ENCODE results near the gene BICD2.

Gene BICD2

DNA sequence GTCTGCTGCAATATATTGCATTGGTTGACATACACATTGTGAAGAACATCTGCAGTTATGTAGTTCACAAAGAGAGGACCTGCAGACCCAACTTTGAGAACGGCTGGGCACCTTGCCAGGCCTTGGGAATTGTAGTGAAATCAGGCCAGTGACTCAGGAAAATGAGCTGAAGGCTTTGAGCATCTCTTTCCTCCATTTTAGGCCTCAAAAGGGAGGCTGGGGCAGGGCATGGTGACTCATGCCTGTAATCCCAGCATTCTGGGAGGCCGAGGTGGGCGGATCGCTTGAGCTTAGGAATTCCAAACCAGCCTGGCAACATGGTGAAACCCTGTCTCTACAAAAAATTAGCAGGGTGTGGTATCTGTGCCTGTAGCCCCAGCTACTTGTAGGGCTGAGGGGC, 93.3 kb downstream of the BICD2 start:
- H3K4me2 ChIP-seq (ENCODE audit: insufficient read depth, low read length, poor library complexity, severe bottlenecking): no peak overlapping the region
- no peak overlapping the region for H3K18ac ChIP-seq (ENCODE audit: low read length)
- H3K4ac ChIP-seq (ENCODE audit: low read length): no peak overlapping the region
- peaks cover 2 to 10% of the 10 kb centered on the region in 2 donors for H3K36me3 ChIP-seq (replicated peaks in 1 of 2; ENCODE audit: control insufficient read depth in 2 of 2, insufficient read depth in 2 of 2, low read length in 2 of 2)
- H2AK5ac ChIP-seq (ENCODE audit: low read depth, low read length): no peak overlapping the region
- no peak overlapping the region for H2BK120ac ChIP-seq (ENCODE audit: low read depth, low read length)
- no peak overlapping the region for H4K8ac ChIP-seq (ENCODE audit: low read depth, low read length)
- H3K4me3 ChIP-seq (ENCODE audit: low read length in 2 of 2): peak overlapping the region in 1 of 2 donors; percentile 93
- no peak overlapping the region for H4K91ac ChIP-seq (ENCODE audit: low read depth, low read length, poor library complexity)
- no peak overlapping the region for H3K14ac ChIP-seq (ENCODE audit: low read length)
- WGBS, 2 donors (ENCODE audit: extremely low coverage in 2 of 2, insufficient read length in 2 of 2, insufficient replicate concordance in 1 of 2): no CpG with 5 or more reads among the region's 4 CpGs
- H3K4me1 ChIP-seq (ENCODE audit: control insufficient read depth in 2 of 2, insufficient read depth in 1 of 2, low read depth in 1 of 2, low read length in 2 of 2): peaks cover 7 to 9% of the 10 kb centered on the region in 2 donors
- DNase-seq (ENCODE audit: low spot score): no peak
- H3K9me3 ChIP-seq (replicated peaks in 1 of 2; ENCODE audit: control insufficient read depth in 2 of 2, insufficient read depth in 1 of 2, low read depth in 1 of 2, low read length in 2 of 2): no peaks in the 10 kb centered on the region
- H3K27ac ChIP-seq (replicated peaks; ENCODE audit: low read length): no peak overlapping the region
- no peak overlapping the region for H3K23ac ChIP-seq (ENCODE audit: low read depth, low read length, poor library complexity)
- peaks cover 7% of the 10 kb centered on the region for H3K79me1 ChIP-seq (ENCODE audit: low read depth, low read length)
- H2BK12ac ChIP-seq (ENCODE audit: low read length): no peak overlapping the region
- no peaks in the 10 kb centered on the region for H3K27me3 ChIP-seq (ENCODE audit: control insufficient read depth in 3 of 3, insufficient read depth in 3 of 3, low read depth in 1 of 3, low read length in 3 of 3)
- H2BK15ac ChIP-seq (ENCODE audit: low read length): no peak overlapping the region
- no peak overlapping the region for H2AFZ ChIP-seq (ENCODE audit: low read length)
- H2BK5ac ChIP-seq (ENCODE audit: low read length): no peak overlapping the region
- H3K9ac ChIP-seq (ENCODE audit: low read depth, low read length, poor library complexity): no peak overlapping the region

- H3K4ac ChIP-seq (ENCODE audit: low read length): no peak within 1 kb of the TSS
- H3K9ac ChIP-seq (ENCODE audit: low read depth, low read length, poor library complexity): peak within 1 kb of the TSS; percentile 88
- peaks cover 11% of the 10 kb centered on the region for H3K79me1 ChIP-seq (ENCODE audit: low read depth, low read length)
- peak within 1 kb of the TSS; percentile 0 for H3K27ac ChIP-seq (replicated peaks; ENCODE audit: low read length)
- peak within 1 kb of the TSS; percentile 31 for H2BK15ac ChIP-seq (ENCODE audit: low read length)
- no peak within 1 kb of the TSS for H2BK120ac ChIP-seq (ENCODE audit: low read depth, low read length)
- peak within 1 kb of the TSS; percentile 86 for H2AK5ac ChIP-seq (ENCODE audit: low read depth, low read length)
- DNase-seq (ENCODE audit: low spot score): peak; percentile 95
- H3K36me3 ChIP-seq (replicated peaks in 1 of 2; ENCODE audit: control insufficient read depth in 2 of 2, insufficient read depth in 2 of 2, low read length in 2 of 2): peaks cover 2 to 13% of the 10 kb centered on the region in 2 donors
- H4K8ac ChIP-seq (ENCODE audit: low read depth, low read length): no peak within 1 kb of the TSS
- H3K27me3 ChIP-seq (ENCODE audit: control insufficient read depth in 3 of 3, insufficient read depth in 3 of 3, low read depth in 1 of 3, low read length in 3 of 3): no peaks in the 10 kb centered on the region
- WGBS, 2 donors (ENCODE audit: extremely low coverage in 2 of 2, insufficient read length in 2 of 2, insufficient replicate concordance in 1 of 2): no CpG with 5 or more reads among the region's 75 CpGs
- H3K23ac ChIP-seq (ENCODE audit: low read depth, low read length, poor library complexity): peak within 1 kb of the TSS; percentile 87
- H3K4me2 ChIP-seq (ENCODE audit: insufficient read depth, low read length, poor library complexity, severe bottlenecking): peak within 1 kb of the TSS; percentile 90
- H3K4me3 ChIP-seq (ENCODE audit: low read length in 2 of 2): peak within 1 kb of the TSS; percentile 93 to 98
- no peak within 1 kb of the TSS for H4K91ac ChIP-seq (ENCODE audit: low read depth, low read length, poor library complexity)
- H3K14ac ChIP-seq (ENCODE audit: low read length): no peak within 1 kb of the TSS
- peaks cover 8 to 9% of the 10 kb centered on the region in 2 donors for H3K4me1 ChIP-seq (ENCODE audit: control insufficient read depth in 2 of 2, insufficient read depth in 1 of 2, low read depth in 1 of 2, low read length in 2 of 2)
- H3K9me3 ChIP-seq (replicated peaks in 1 of 2; ENCODE audit: control insufficient read depth in 2 of 2, insufficient read depth in 1 of 2, low read depth in 1 of 2, low read length in 2 of 2): no peaks in the 10 kb centered on the region
- peak within 1 kb of the TSS; percentile 88 for H3K18ac ChIP-seq (ENCODE audit: low read length)
- peak within 1 kb of the TSS; percentile 93 for H2AFZ ChIP-seq (ENCODE audit: low read length)
- H2BK5ac ChIP-seq (ENCODE audit: low read length): peak within 1 kb of the TSS; percentile 44
- no peak within 1 kb of the TSS for H2BK12ac ChIP-seq (ENCODE audit: low read length)
Measured at GRCh38 chr9:92669890-92670708, 94.5 kb downstream of the BICD2 start, which contains the start of gene IPPK. Gene IPPK (minus strand): TSS chr9:92670131. CDS start chr9:92669988, 143 bp downstream.

- no peak overlapping the region for H4K8ac ChIP-seq (ENCODE audit: low read depth, low read length)
- peak overlapping the region; percentile 90 for H3K4me2 ChIP-seq (ENCODE audit: insufficient read depth, low read length, poor library complexity, severe bottlenecking)
- no peak overlapping the region for H3K14ac ChIP-seq (ENCODE audit: low read length)
- no CpG with 5 or more reads among the region's 29 CpGs for WGBS, 2 donors (ENCODE audit: extremely low coverage in 2 of 2, insufficient read length in 2 of 2, insufficient replicate concordance in 1 of 2)
- peak overlapping the region; percentile 87 for H3K23ac ChIP-seq (ENCODE audit: low read depth, low read length, poor library complexity)
- no peaks in the 10 kb centered on the region for H3K27me3 ChIP-seq (ENCODE audit: control insufficient read depth in 3 of 3, insufficient read depth in 3 of 3, low read depth in 1 of 3, low read length in 3 of 3)
- no peak overlapping the region for H4K91ac ChIP-seq (ENCODE audit: low read depth, low read length, poor library complexity)
- no peak overlapping the region for H2BK12ac ChIP-seq (ENCODE audit: low read length)
- peak overlapping the region; percentile 44 for H2BK5ac ChIP-seq (ENCODE audit: low read length)
- H3K79me1 ChIP-seq (ENCODE audit: low read depth, low read length): peaks cover 11% of the 10 kb centered on the region
- H3K27ac ChIP-seq (replicated peaks; ENCODE audit: low read length): no peak overlapping the region
- peaks cover 14% of the 10 kb centered on the region in 2 donors for H3K4me1 ChIP-seq (ENCODE audit: control insufficient read depth in 2 of 2, insufficient read depth in 1 of 2, low read depth in 1 of 2, low read length in 2 of 2)
- no peaks in the 10 kb centered on the region for H3K9me3 ChIP-seq (replicated peaks in 1 of 2; ENCODE audit: control insufficient read depth in 2 of 2, insufficient read depth in 1 of 2, low read depth in 1 of 2, low read length in 2 of 2)
- H2BK15ac ChIP-seq (ENCODE audit: low read length): peak overlapping the region; percentile 31
- H3K18ac ChIP-seq (ENCODE audit: low read length): peak overlapping the region; percentile 70
- peaks cover 2 to 13% of the 10 kb centered on the region in 2 donors for H3K36me3 ChIP-seq (replicated peaks in 1 of 2; ENCODE audit: control insufficient read depth in 2 of 2, insufficient read depth in 2 of 2, low read length in 2 of 2)
- peak overlapping the region; percentile 86 for H2AK5ac ChIP-seq (ENCODE audit: low read depth, low read length)
- peak overlapping the region; percentile 93 for H2AFZ ChIP-seq (ENCODE audit: low read length)
- peak overlapping the region; percentile 93 to 98 for H3K4me3 ChIP-seq (ENCODE audit: low read length in 2 of 2)
- H2BK120ac ChIP-seq (ENCODE audit: low read depth, low read length): no peak overlapping the region
- no peak for DNase-seq (ENCODE audit: low spot score)
- H3K9ac ChIP-seq (ENCODE audit: low read depth, low read length, poor library complexity): peak overlapping the region; percentile 88
- H3K4ac ChIP-seq (ENCODE audit: low read length): no peak overlapping the region
Measured at GRCh38 chr9:92669527-92669889, 95.1 kb downstream of the BICD2 start.

DNA sequence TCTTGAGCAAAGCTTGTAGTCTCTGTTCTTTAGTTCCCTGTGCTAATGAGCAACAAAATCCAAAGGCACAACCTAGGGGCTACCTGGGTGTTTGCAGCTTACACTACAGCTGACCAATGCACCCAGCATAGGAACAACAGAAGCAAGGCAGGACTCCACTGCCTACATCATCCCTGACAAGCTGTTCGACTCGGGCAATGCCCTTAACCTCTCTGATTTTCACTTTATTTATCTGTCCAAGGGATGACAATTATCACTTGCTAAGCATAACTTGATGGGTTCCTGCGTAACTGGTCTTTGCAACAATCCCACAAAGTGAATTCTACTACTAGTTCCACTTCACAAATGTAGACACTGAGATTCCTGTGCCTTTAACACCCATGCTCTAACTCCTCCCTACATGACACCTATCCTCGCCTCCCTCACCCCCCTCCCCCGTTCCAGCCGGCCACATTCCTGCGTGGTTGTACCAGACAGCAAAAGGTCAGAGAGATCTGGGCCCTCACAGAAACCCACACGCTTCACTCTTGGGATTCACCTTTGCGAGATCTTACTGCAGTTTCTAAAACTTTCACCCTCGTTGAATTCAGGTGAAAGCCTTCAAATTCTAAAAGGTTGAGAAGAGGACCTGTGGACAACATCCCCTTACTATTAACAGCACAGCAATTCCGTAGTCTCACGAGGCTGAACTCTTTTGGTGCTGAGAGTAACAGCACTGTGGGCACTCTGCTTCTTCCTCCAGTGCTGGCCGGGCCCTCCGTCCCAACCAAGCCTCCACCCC, 95.7 kb downstream of the BICD2 start:
- Histone ChIP-seq H3K4me2 (ENCODE audit: insufficient read depth, low read length, poor library complexity, severe bottlenecking) (peak overlapping the region; percentile 90), H3K14ac (ENCODE audit: low read length) (no peak overlapping the region), H3K27me3 (ENCODE audit: control insufficient read depth in 3 of 3, insufficient read depth in 3 of 3, low read depth in 1 of 3, low read length in 3 of 3) (no peaks in the 10 kb centered on the region), H2BK120ac (ENCODE audit: low read depth, low read length) (no peak overlapping the region), H3K27ac (replicated peaks; ENCODE audit: low read length) (no peak overlapping the region), H3K4me3 (ENCODE audit: low read length in 2 of 2) (peak overlapping the region; percentile 93 to 98), H3K36me3 (replicated peaks in 1 of 2; ENCODE audit: control insufficient read depth in 2 of 2, insufficient read depth in 2 of 2, low read length in 2 of 2) (peaks cover 2 to 13% of the 10 kb centered on the region in 2 donors), H3K4me1 (ENCODE audit: control insufficient read depth in 2 of 2, insufficient read depth in 1 of 2, low read depth in 1 of 2, low read length in 2 of 2) (peaks cover 14 to 16% of the 10 kb centered on the region in 2 donors), H3K9me3 (replicated peaks in 1 of 2; ENCODE audit: control insufficient read depth in 2 of 2, insufficient read depth in 1 of 2, low read depth in 1 of 2, low read length in 2 of 2) (no peaks in the 10 kb centered on the region), H4K91ac (ENCODE audit: low read depth, low read length, poor library complexity) (peak overlapping the region; percentile 15), H4K8ac (ENCODE audit: low read depth, low read length) (no peak overlapping the region), H3K79me1 (ENCODE audit: low read depth, low read length) (peaks cover 12% of the 10 kb centered on the region), H2BK12ac (ENCODE audit: low read length) (no peak overlapping the region), H3K9ac (ENCODE audit: low read depth, low read length, poor library complexity) (peak overlapping the region; percentile 88), H3K18ac (ENCODE audit: low read length) (no peak overlapping the region), H2AFZ (ENCODE audit: low read length) (peak overlapping the region; percentile 93), H3K23ac (ENCODE audit: low read depth, low read length, poor library complexity) (peak overlapping the region; percentile 87), H2BK5ac (ENCODE audit: low read length) (peak overlapping the region; percentile 44), H2BK15ac (ENCODE audit: low read length) (peak overlapping the region; percentile 31), H3K4ac (ENCODE audit: low read length) (no peak overlapping the region), H2AK5ac (ENCODE audit: low read depth, low read length) (peak overlapping the region; percentile 86)
- no peak for DNase-seq (ENCODE audit: low spot score)
- WGBS, 2 donors (ENCODE audit: extremely low coverage in 2 of 2, insufficient read length in 2 of 2, insufficient replicate concordance in 1 of 2): no CpG with 5 or more reads among the region's 14 CpGs

Data from neuronal stem cell (in vitro differentiated cells).